HepG2 (cell line): ENCODE data around the gene STC2. TPM values are rescaled to one million over a fixed set of nuclear protein-coding genes. Genes with fewer than 3 reads are reported as not detected.

Experiments used
- CENPBD1 ChIP-seq: sonication (generic); formaldehyde crosslinking; IDR thresholded peaks from 2 replicates; pipeline ENCODE4 v1.8.0; 2022; ENCODE audit warnings: missing genetic modification reagents, low read depth, mild to moderate bottlenecking, borderline replicate concordance
- FOXM1 ChIP-seq: sonication (generic); formaldehyde crosslinking; IDR thresholded peaks from 2 replicates; pipeline ENCODE4 v1.5.0; 2020; ENCODE audit warnings: missing genetic modification reagents
- HNF1B ChIP-seq: sonication (generic); formaldehyde crosslinking; IDR thresholded peaks from 2 replicates; pipeline ENCODE4 v1.5.1; 2020; ENCODE audit warnings: mild to moderate bottlenecking, moderate library complexity, missing genetic modification reagents
- HNRNPL ChIP-seq: fragments of 200-400 bp; formaldehyde crosslinking; IDR thresholded peaks from 2 replicates; pipeline ENCODE4 v1.6.1; 2017; ENCODE audit warnings: mild to moderate bottlenecking, low read depth, low read length
- IKZF5 ChIP-seq: IDR thresholded peaks from 2 replicates; pipeline ENCODE4 v1.6.1; 2018; ENCODE audit warnings: missing genetic modification reagents, mild to moderate bottlenecking, missing compliant biosample characterization
- MLXIP ChIP-seq: sonication (generic); formaldehyde crosslinking; IDR thresholded peaks from 2 replicates; pipeline ENCODE4 v1.9.0; 2021; ENCODE audit warnings: missing genetic modification reagents, borderline replicate concordance
- NFRKB ChIP-seq: fragments of 450-650 bp; IDR thresholded peaks from 2 replicates; pipeline ENCODE4 v1.6.1; 2017
- NR2F6 ChIP-seq, 2 experiments: IDR thresholded peaks; 2 replicates each; pipeline ENCODE4 v1.6.1; 2016; ENCODE audit warnings: antibody characterized with exemption in 1 of 2, mild to moderate bottlenecking in 1 of 2
- PHB2 ChIP-seq: fragments of 450-650 bp; IDR thresholded peaks from 2 replicates; pipeline ENCODE4 v1.6.1; 2018; ENCODE audit not compliant: partially characterized antibody
- POLR2AphosphoS2 ChIP-seq: IDR thresholded peaks from 2 replicates; pipeline ENCODE4 v1.6.1; 2011; ENCODE audit warnings: low read depth, low read length, improper control_type of control experiment
- SAP130 ChIP-seq: IDR thresholded peaks from 2 replicates; pipeline ENCODE4 v1.6.1; 2016; ENCODE audit warnings: low read depth
- SOX13 ChIP-seq, 3 experiments: fragments of 450-650 bp in 1 of 3; sonication (generic) in 1 of 3; formaldehyde crosslinking in 1 of 3; IDR thresholded peaks in 2 of 3; conservative IDR thresholded peaks in 1 of 3; 2 replicates each; pipeline versions ENCODE4 v1.5.0 to v1.6.1; 2016 to 2020; ENCODE audit warnings: antibody characterized with exemption in 1 of 3, mild to moderate bottlenecking in 1 of 3, missing compliant biosample characterization in 1 of 3, missing genetic modification reagents in 1 of 3, moderate library complexity in 1 of 3
- TERF1 ChIP-seq: sonication (generic); formaldehyde crosslinking; IDR thresholded peaks from 2 replicates; pipeline ENCODE4 v1.8.0; 2022; ENCODE audit warnings: mild to moderate bottlenecking, missing genetic modification reagents, moderate library complexity
- ZNF101 ChIP-seq: sonication (generic); formaldehyde crosslinking; IDR thresholded peaks from 2 replicates; pipeline ENCODE4 v1.4.0; 2020; ENCODE audit warnings: mild to moderate bottlenecking, low read depth, missing genetic modification reagents, borderline replicate concordance
- ZNF24 ChIP-seq: fragments of 450-650 bp; IDR thresholded peaks from 2 replicates; pipeline ENCODE4 v1.6.1; 2017; ENCODE audit warnings: antibody characterized with exemption, mild to moderate bottlenecking
- ZNF251 ChIP-seq: sonication (generic); formaldehyde crosslinking; IDR thresholded peaks from 2 replicates; pipeline ENCODE4 v1.9.0; 2021; ENCODE audit warnings: mild to moderate bottlenecking, missing genetic modification reagents
- ZNF33B ChIP-seq: sonication (generic); formaldehyde crosslinking; IDR thresholded peaks from 2 replicates; pipeline ENCODE4 v1.5.1; 2020; ENCODE audit warnings: mild to moderate bottlenecking, missing genetic modification reagents
- ZNF367 ChIP-seq: sonication (generic); formaldehyde crosslinking; IDR thresholded peaks from 2 replicates; pipeline ENCODE4 v1.4.0; 2020; ENCODE audit warnings: missing genetic modification reagents, borderline replicate concordance
- ZNF441 ChIP-seq: sonication (generic); formaldehyde crosslinking; IDR thresholded peaks from 2 replicates; pipeline ENCODE4 v1.7.0; 2021; ENCODE audit warnings: missing genetic modification reagents, borderline replicate concordance
- ZNF615 ChIP-seq: sonication (generic); formaldehyde crosslinking; IDR thresholded peaks from 2 replicates; pipeline ENCODE4 v1.5.0; 2020; ENCODE audit warnings: mild to moderate bottlenecking, missing genetic modification reagents, borderline replicate concordance
- ZNF766 ChIP-seq: sonication (generic); formaldehyde crosslinking; IDR thresholded peaks from 2 replicates; pipeline ENCODE4 v1.5.0; 2020; ENCODE audit warnings: missing genetic modification reagents, borderline replicate concordance
- polyA plus RNA-seq, 8 experiments: library from polyadenylated mRNA; depleted of rRNA in 3 of 8; stranded (reverse) in 7 of 8; unstranded in 1 of 8; fragments of >200 nt; fragmentation: Illumina TruSeq in 4 of 8; extraction: Trizol in 4 of 8; gene quantifications; 2 replicates each; pipeline versions ENCODE4 v1.2.1 to v1.2.3, GENCODE V29; 2011 to 2016; ENCODE audit warnings: low read depth in 4 of 8, missing spikeins in 1 of 8, mixed read lengths in 1 of 8; ENCODE audit not compliant: insufficient read depth in 1 of 8
- total RNA-seq, 5 experiments: library from RNA; depleted of rRNA; stranded (reverse); fragments of >200 nt; fragmentation: Illumina TruSeq; extraction: Trizol; gene quantifications; 2 replicates each; pipeline ENCODE4 v1.2.3, GENCODE V29; 2016; ENCODE audit warnings: low read depth in 1 of 5

STC2 gene
- total and polyA plus RNA-seq, 2 of the 13 experiments (the other 11 are each of a cell fraction or from before 2014, with no cell fraction given): 27.1 to 69.2 TPM

GRCh38 chr5:173303878-173304590 lies 24.2 kb downstream of the STC2 start (continued):
- TF ChIP-seq MLXIP (CRISPR knock-in tag) (no peak), ZNF33B (CRISPR knock-in tag) (0 out of 2 replicates have a peak, but pooled peaks have one; percentile 38), HNF1B (CRISPR knock-in tag) (peak; percentile 59; the same call in 1 of the 2 replicates), ZNF251 (CRISPR knock-in tag) (no peak), SOX13 (IDR thresholded peaks at IDR 0.05) (no peak), SOX13 (CRISPR knock-in tag; conservative IDR thresholded peaks at IDR 0.05 in 1 of 2, IDR thresholded peaks at IDR 0.05 in 1 of 2) (peak in 1 of 2 experiments; percentile 76; a peak in 2 of 4 replicates), ZNF24 (0 out of 2 replicates have a peak, but pooled peaks have one; percentile 17), NR2F6 (IDR thresholded peaks at IDR 0.05) (peak; percentile 93), NR2F6 (CRISPR knock-in tag; IDR thresholded peaks at IDR 0.05) (peak; percentile 90), POLR2AphosphoS2 (no peak), ZNF615 (no peak), NFRKB (no peak), ZNF766 (CRISPR knock-in tag) (0 out of 2 replicates have a peak, but pooled peaks have one; percentile 15), SAP130 (CRISPR knock-in tag) (peak; percentile 84), CENPBD1 (CRISPR knock-in tag) (no peak), ZNF367 (CRISPR knock-in tag) (no peak), ZNF441 (CRISPR knock-in tag) (no peak), ZNF101 (CRISPR knock-in tag) (no peak), TERF1 (CRISPR knock-in tag) (no peak), IKZF5 (CRISPR knock-in tag) (0 out of 2 replicates have a peak, but pooled peaks have one; percentile 38), FOXM1 (no peak), HNRNPL (no peak), PHB2 (no peak)
